Hematopoietic multipotent progenitor cell treated with erythropoietin and hydrocortisone succinate and interleukin-3 and kit ligand, for 6 days (in vitro differentiated cells): ENCODE results near the gene SMCR8.

Source experiments
- DNase-seq: peaks from one replicate; pipeline ENCODE4 v3.0.0-alpha.2; 2015

Gene SMCR8

DNA sequence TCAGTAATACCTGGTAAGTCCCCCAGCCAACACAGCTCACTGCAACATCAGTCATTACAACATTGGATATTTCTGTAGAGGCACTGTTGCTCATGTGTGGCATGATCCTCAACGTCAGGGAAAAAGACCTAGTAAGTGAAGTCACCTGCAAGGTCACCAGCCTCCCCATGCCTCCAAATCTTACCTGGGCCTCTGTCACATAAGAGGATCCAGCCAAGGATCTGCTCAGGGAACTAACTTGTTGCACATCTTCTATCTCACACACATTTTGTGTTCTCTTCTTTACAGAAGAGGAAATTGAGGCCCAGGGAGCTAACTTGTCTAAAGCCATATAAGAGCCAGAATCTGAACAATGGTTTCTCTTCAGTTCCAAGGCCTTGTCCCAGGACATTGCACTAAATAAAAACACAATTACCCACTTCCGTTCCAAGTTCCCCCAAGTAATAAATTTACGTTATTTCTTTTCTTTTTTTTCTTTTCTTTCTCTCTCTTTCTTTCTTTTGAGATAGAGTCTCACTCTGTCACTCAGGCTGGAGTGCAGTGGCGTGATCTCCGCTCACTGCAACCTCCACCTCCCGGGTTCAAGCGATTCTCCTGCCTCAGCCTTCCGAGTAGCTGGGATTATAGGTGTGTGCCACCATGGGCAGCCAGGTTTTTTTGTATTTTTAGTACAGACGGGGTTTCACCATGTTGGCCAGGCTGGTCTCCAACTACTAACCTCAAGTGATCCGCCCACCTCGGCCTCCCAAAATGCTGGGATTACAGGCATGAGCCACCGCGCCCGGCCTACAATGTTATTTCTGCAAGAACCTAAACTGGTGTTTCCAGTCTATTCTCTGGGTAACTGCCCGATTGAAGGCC lies 47.0 kb downstream of the SMCR8 start:
- DNase-seq: no peak

DNA sequence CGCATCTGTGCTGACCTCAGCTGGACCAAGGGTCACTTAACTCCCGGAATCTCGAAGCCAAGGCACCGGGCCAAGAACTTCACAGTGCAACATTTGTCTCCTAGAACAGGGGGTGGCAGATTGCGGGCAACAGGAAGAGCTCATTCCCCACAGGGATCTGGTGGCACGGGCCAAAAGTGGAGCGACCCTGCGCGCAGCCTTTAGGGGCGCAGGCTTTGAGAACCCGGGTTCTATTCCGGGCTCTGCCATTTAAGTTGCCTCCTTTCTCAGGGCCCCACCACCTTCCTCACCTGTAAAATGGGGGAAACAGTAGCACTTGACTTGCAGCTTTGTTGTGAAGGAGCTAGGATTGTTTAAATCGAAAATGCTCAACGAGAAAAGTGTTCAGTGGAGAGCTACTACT lies 47.6 kb downstream of the SMCR8 start:
- DNase-seq: peak; percentile 62

DNA sequence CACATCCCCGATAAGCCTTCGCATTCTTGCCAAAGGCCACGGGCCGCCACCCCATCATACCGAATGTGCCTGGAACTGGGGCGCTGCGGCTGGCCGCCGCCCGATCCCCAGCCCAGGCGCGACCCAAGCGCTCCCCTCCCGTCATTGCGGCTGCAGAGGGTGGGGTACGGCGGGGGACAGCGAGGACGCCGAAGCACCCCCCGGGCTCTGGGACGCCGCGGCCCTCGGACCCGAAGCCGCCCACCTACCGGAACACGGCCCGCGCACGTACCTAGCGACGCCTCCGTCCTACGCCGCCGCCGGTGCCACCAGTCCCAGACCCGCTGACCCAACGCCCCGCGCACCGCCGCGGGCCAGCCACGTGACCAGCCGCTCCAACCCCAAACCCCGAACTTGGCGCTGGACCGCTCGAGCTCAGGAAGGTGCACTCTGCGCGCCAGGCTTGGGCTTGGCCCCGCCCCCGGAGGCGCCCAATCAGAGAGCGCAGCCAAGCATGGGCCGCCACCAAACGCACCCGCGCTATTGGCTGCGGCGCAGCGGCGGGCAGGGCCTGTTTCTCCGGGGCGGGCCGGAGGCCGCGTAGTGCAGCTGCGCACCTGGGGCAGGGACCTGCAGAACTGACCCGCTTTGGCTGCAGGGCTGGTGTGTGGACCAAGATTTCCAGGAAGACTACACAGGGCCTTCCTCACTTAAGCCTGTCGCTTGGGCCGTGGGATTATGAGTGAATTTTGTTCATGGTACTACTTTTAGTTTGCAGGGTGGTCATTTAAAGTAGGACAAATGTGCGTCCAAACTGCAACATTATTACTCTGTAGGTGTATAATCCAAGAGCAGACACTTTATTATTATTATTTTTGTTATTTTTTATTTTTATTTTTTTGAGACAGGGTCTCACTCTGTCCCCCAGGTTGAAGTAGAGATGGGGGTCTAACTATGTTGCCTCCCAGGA lies 48.3 kb downstream of the SMCR8 start, which contains the start of gene SHMT1:
TSS of gene SHMT1 (minus strand) at position 450 of the 949 bp plus-strand sequence. CDS start 7,569 bp downstream, outside the sequence.
- DNase-seq: peak; percentile 97

DNA sequence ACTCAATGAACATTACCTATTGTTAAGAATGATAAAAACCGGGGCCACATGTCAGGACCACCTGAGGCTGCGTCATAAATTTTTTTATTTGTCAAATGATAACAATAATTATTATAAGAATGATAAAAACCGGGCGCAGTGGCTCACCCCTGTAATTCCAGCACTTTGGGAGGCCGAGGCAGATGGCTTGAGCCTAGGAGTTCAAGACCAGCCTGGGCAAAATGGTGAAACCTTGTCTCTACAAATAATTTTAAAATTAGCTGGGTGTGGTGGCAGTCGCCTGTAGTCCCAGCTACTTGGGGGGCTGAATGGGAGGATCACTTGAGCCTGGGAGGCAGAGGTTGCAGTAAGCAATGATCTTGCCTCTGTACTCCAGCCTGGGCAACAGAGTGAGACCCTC lies 49.1 kb downstream of the SMCR8 start:
- DNase-seq: no peak

DNA sequence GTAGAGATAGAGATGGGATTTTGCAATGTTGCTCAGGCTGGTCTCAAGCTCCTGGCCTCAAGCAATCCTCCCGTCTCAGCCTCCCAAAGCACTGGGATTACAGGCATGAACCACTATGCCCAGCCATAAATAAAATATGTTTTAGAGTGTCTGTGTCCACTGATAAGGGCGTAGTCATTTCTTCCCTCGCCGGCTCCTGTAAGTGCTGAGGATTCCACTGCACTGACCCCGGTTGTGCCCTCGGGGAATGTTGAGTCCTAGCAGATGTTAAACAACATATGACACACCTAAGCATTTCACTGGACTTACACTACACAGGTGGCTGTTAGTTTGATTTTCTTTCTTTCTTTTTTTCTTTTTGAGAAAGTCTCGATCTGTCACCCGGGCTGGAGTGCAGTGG lies 53.9 kb downstream of the SMCR8 start:
- peak; percentile 58 for DNase-seq

DNA sequence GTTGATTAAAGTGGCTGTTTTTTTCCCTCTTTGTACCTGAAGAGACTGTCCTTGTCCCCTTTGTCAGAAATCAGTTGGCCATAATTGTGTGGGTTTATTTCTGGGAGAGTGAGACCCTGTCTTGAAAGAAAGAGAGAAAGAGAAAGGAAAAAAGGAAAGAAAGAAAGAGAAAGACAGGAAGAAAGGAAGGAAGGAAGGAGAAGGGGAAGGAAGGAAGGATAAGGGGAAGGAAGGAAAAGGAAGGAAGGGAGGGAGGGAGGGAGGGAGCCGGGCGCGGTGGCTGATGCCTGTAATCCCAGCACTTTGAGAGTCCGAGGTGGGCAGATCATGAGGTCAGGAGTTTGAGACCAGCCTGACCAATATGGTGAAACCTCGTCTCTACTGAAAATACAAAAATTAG lies 55.7 kb downstream of the SMCR8 start:
- no peak for DNase-seq

DNA sequence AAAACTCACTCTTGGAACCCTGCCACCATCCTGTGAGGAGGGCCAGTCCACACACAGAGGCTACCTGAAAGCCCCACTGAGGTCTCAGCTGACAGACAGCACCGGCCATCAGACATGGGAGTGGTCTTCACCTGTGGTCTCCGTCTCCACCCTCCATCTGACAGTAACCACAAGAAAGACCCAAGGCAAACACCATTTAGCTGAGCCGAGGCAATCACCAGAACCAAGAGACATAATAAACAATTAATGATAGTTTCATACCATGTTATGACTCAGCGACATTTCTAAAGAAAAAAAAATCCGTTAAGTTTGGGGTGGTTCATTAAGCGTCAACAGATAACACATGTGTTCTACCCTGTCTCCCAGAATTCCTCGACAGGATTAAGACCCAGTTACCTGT lies 56.4 kb downstream of the SMCR8 start:
- peak; percentile 49 for DNase-seq

DNA sequence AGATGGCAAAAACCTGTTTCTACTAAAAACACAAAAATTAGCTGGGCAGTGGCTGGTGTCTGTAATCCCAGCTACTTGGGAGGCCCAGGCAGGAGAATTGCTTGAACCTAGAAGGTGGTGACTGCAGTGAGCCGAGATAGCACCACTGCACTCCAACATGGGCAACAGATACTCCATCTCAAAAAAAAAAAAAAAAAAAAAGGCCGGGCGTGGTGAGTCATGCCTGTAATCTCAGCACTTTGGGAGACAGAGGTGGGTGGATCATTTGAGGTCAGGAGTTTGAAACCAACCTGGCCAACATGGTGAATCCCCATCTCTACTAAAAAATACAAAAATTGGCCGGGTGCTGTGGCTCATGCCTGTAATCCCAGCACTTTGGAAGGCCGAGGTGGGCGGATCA lies 58.1 kb downstream of the SMCR8 start:
- peak; percentile 54 for DNase-seq

DNA sequence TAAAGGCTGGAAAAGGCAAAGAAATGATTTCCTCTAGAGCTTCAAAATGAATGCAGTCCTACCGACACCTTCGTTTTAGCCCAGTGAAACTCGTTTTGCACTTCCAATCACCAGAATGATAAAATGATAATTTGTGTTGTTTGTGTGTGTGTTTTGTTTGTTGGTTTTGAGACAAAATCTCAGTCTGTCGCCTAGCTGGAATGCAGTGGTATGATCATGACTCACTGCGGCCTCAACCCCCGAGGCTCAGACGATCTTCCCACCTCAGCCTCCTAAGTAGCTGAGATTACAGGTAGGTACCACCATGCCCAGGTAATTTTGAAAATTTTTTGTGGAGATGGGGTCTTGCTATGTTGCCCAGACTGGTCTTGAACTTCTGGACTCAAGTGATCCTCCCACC lies 59.1 kb downstream of the SMCR8 start:
- DNase-seq: no peak
